Lung (tissue), 12 donors: ENCODE measurements around the gene B4GALT6. TPM values are rescaled to one million over a fixed set of nuclear protein-coding genes. Genes with fewer than 3 reads are reported as not detected.

ENCODE experiments used
- ATAC-seq: fragments of 200-7000 bp; cut with Tn5 transposase; one replicate; pipeline ENCODE4 v1.9.1; 2020; ENCODE audit warnings: moderate number of reproducible peaks; ENCODE audit not compliant: insufficient read depth, low FRiP score
- DNase-seq, 3 donors: peaks; one replicate each; pipeline ENCODE4 v3.0.0-alpha.2; 2013 to 2017
- H3K27ac ChIP-seq, 2 donors: one replicate each; pipeline ENCODE4 v1.5.1; 2013; ENCODE audit warnings: mild to moderate bottlenecking in 2 of 2, moderate library complexity in 2 of 2, control low read depth in 1 of 2, inconsistent platforms in 1 of 2, low read depth in 1 of 2, low read length in 1 of 2
- H3K27me3 ChIP-seq, 3 donors: one replicate each; pipeline ENCODE4 v1.5.1; 2013; ENCODE audit warnings: low read length in 2 of 3; ENCODE audit not compliant: control insufficient read depth in 3 of 3, insufficient read depth in 3 of 3
- H3K36me3 ChIP-seq, 4 donors: one replicate each; pipeline ENCODE4 v1.5.1; 2013; ENCODE audit warnings: low read length in 4 of 4, mild to moderate bottlenecking in 1 of 4, moderate library complexity in 1 of 4; ENCODE audit not compliant: control insufficient read depth in 4 of 4, insufficient read depth in 4 of 4
- H3K4me1 ChIP-seq, 5 donors: one replicate each; pipeline ENCODE4 v1.5.1; 2013; ENCODE audit warnings: low read length in 5 of 5, mild to moderate bottlenecking in 2 of 5, moderate library complexity in 1 of 5; ENCODE audit not compliant: control insufficient read depth in 5 of 5, insufficient read depth in 5 of 5
- H3K4me3 ChIP-seq: one replicate; pipeline ENCODE4 v1.5.1; 2013; ENCODE audit warnings: mild to moderate bottlenecking, control low read depth, moderate library complexity
- H3K9ac ChIP-seq, 2 donors: one replicate each; pipeline ENCODE4 v1.5.1; 2013; ENCODE audit warnings: low read length in 2 of 2, control low read depth in 1 of 2; ENCODE audit not compliant: insufficient read depth in 1 of 2
- H3K9me3 ChIP-seq, 4 donors: one replicate each; pipeline ENCODE4 v1.5.1; 2013; ENCODE audit warnings: low read length in 3 of 4, mild to moderate bottlenecking in 1 of 4, moderate library complexity in 1 of 4; ENCODE audit not compliant: control insufficient read depth in 4 of 4, insufficient read depth in 3 of 4
- WGBS, 2 donors: extraction: QIAGEN DNeasy Blood & Tissue Kit; methylation state at CpG; one replicate each; pipeline ENCODE4 v1.1.7; 2013; 5-methylcytosine and 5-hydroxymethylcytosine counted together
- polyA plus RNA-seq, 2 donors: library from polyadenylated mRNA; stranded (reverse); fragments of 200-250 nt; gene quantifications; one replicate each; pipeline ENCODE4 v1.2.1, GENCODE V29; 2013
- total RNA-seq, 2 donors: library from RNA; depleted of rRNA in 1 of 2; stranded (reverse); fragments of >200 nt in 1 of 2; gene quantifications; one replicate each; pipeline ENCODE4 v1.2.1, GENCODE V29; 2014 to 2021
- TF ChIP-seq, protein P1 (sequence below): IDR thresholded peaks from 2 replicates; pipeline ENCODE4 v1.5.1; 2012; ENCODE audit warnings: mild to moderate bottlenecking; ENCODE audit errors: control extremely low read depth, extremely low read depth
- donor health status: control.
- donor health status: control.
- donor health status: Bipolar disorder and iron deficiency.
- donor health status: healthy.
- donor health status: DM: yes; HTN: yes; CAD: no.

B4GALT6 gene
- total and polyA plus RNA-seq, 4 donors, result 0.86 to 7.5 (median 3.0) TPM

DNA sequence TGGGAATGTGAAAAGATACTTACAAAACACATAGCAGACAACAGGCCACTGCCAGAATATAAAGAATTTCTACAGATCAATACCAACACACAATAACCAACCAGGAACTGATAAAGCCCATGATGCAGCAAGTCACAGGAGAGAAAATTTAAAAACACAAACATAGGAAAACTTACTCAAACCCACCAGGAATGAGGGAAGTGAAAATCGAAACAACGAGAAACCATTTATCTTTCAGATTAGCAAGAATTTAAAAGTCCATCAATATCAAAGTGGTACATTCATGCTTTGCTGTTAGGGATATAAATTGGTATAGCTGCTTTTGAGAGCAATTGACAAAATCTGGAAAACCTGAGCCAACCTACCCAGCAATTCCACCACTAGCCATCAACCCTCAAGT lies 27.6 kb downstream of the B4GALT6 start:
- Histone ChIP-seq H3K36me3 (no peaks in the 10 kb centered on the region), H3K9ac (no peak overlapping the region), H3K9me3 (no peaks in the 10 kb centered on the region), H3K27me3 (no peaks in the 10 kb centered on the region), H3K27ac (no peak overlapping the region), H3K4me1 (peaks cover 0 to 15% (median 0%) of the 10 kb centered on the region in 5 donors), H3K4me3 (no peak overlapping the region)
- DNase-seq (no peak), ATAC-seq (no peak)
- TF ChIP-seq, protein P1, sequence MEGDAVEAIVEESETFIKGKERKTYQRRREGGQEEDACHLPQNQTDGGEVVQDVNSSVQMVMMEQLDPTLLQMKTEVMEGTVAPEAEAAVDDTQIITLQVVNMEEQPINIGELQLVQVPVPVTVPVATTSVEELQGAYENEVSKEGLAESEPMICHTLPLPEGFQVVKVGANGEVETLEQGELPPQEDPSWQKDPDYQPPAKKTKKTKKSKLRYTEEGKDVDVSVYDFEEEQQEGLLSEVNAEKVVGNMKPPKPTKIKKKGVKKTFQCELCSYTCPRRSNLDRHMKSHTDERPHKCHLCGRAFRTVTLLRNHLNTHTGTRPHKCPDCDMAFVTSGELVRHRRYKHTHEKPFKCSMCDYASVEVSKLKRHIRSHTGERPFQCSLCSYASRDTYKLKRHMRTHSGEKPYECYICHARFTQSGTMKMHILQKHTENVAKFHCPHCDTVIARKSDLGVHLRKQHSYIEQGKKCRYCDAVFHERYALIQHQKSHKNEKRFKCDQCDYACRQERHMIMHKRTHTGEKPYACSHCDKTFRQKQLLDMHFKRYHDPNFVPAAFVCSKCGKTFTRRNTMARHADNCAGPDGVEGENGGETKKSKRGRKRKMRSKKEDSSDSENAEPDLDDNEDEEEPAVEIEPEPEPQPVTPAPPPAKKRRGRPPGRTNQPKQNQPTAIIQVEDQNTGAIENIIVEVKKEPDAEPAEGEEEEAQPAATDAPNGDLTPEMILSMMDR, result no peak
- WGBS, 2 donors, result 82 to 88% methylated on average over 2 of the region's 2 CpGs

GRCh38 chr18:31655354-31655753 lies 29.0 kb downstream of the B4GALT6 start:
- TF ChIP-seq, protein P1, result no peak
- H3K9me3 ChIP-seq, result no peaks in the 10 kb centered on the region
- H3K27ac ChIP-seq, result no peak overlapping the region
- 52 to 56% methylated on average over 4 of the region's 4 CpGs for WGBS, 2 donors
- H3K9ac ChIP-seq, result no peak overlapping the region
- ATAC-seq (no peak), DNase-seq (no peak)
- no peaks in the 10 kb centered on the region for H3K27me3 ChIP-seq
- H3K4me1 ChIP-seq, result peaks cover 0 to 16% (median 0%) of the 10 kb centered on the region in 5 donors
- no peaks in the 10 kb centered on the region for H3K36me3 ChIP-seq
- no peak overlapping the region for H3K4me3 ChIP-seq

GRCh38 chr18:31652877-31653276 lies 31.5 kb downstream of the B4GALT6 start:
- Histone ChIP-seq H3K27ac (no peak overlapping the region), H3K4me1 (peaks cover 0 to 20% (median 3%) of the 10 kb centered on the region in 5 donors), H3K4me3 (no peak overlapping the region), H3K36me3 (no peaks in the 10 kb centered on the region), H3K27me3 (no peaks in the 10 kb centered on the region), H3K9me3 (no peaks in the 10 kb centered on the region), H3K9ac (no peak overlapping the region)
- DNase-seq (no peak), ATAC-seq (no peak)
- TF ChIP-seq, protein P1, result no peak
- WGBS, 2 donors, result 83 to 85% methylated on average over 3 of the region's 3 CpGs

- TF ChIP-seq, protein P1, result no peak
- no peak overlapping the region for H3K4me3 ChIP-seq
- H3K9ac ChIP-seq, result no peak overlapping the region
- peaks cover 0 to 20% (median 3%) of the 10 kb centered on the region in 5 donors for H3K4me1 ChIP-seq
- no peak overlapping the region for H3K27ac ChIP-seq
- no peak for DNase-seq
- no peaks in the 10 kb centered on the region for H3K9me3 ChIP-seq
- ATAC-seq, result no peak
- 36 to 67% methylated on average over 9 of the region's 9 CpGs for WGBS, 2 donors
- no peaks in the 10 kb centered on the region for H3K27me3 ChIP-seq
- H3K36me3 ChIP-seq, result no peaks in the 10 kb centered on the region
These were observed 32.0 kb downstream of the B4GALT6 start for GRCh38 chr18:31652357-31652756.
